GOT3 (cell line): ENCODE data around the gene RNLS.

Source experiments
- DNase-seq: peaks from one replicate; lab custom pipeline; 2025; ENCODE audit warnings: mixed read lengths; lab: John Stamatoyannopoulos, UW

RNLS gene

DNA sequence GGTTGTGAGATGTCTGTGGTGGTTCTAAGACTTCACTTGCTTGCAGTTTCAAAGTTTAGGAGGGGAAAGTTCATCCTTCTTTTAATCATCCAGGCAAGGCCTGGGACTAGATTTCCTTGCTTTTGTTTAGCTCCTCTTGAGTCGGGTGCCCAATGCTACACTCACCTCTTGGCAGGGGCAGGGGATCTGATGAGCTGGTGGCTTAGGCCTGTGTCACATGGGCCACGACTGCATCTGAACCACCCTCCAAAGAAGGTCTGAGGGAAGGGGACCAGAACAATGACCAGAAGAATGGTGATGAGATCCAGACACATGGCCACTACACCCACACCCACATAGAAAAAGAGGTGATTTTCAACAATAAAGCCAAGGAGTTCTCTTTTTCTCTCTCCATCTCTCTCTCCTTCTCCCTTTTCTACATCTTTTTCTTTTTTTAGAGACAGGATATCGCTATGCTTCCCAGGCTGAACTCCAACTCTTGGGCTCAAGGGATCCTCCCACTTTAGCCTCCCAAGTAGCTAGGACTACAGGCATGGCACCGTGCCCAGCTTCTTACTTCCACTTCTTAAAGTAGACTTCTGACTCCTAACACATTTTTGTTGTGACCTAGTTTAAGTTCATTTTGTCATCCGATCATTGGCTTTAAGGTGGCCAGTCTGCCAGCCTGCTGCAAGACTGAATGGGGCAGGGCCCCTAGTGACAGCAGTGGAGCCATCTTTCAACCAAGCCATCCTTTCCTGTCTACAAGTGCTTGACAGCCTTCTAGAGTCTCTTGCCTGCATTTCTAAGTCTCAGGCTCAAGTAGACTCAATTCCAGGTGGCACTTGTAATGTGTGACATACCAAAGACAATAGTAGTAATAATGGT lies 350.9 kb downstream of the RNLS start:
- DNase-seq, result no peak

GRCh38 chr10:88230251-88230650 lies 352.9 kb downstream of the RNLS start:
- DNase-seq, result no peak

- DNase-seq, result no peak
Measured at GRCh38 chr10:88228130-88228529, 355.0 kb downstream of the RNLS start.

GRCh38 chr10:88227342-88228018 lies 355.6 kb downstream of the RNLS start:
- no peak for DNase-seq

GRCh38 chr10:88226891-88227290 lies 356.2 kb downstream of the RNLS start:
- no peak for DNase-seq

GRCh38 chr10:88226071-88226659 lies 357.0 kb downstream of the RNLS start:
- no peak for DNase-seq
